ENCODE data around the gene CYB561D2. TPM values are rescaled to one million over a fixed set of nuclear protein-coding genes. Genes with fewer than 3 reads are reported as not detected.

The CYB561D2 gene
- total and polyA plus RNA-seq, 2 experiments from 2014 or later: 10.7 to 23.8 TPM

- peaks cover 10% of the 10 kb centered on the region for H3K36me3 ChIP-seq
- H3K4me3 ChIP-seq: no peak overlapping the region
- no peak for DNase-seq (ENCODE audit: low read depth in 1 of 2, low spot score in 1 of 2)
- H3K9me3 ChIP-seq (ENCODE audit: low read depth): no peaks in the 10 kb centered on the region
- no peaks in the 10 kb centered on the region for H3K27me3 ChIP-seq
- no peak overlapping the region for H3K27ac ChIP-seq
- H3K4me1 ChIP-seq (ENCODE audit: low read depth): peaks cover 28% of the 10 kb centered on the region
- TF ChIP-seq CTCF (IDR thresholded peaks at IDR 0.05; ENCODE audit: low read depth, low read length): no peak
These were observed 3.6 kb downstream of the CYB561D2 start for GRCh38 chr3:50354186-50354764.

- TF ChIP-seq CTCF (IDR thresholded peaks at IDR 0.05; ENCODE audit: low read depth, low read length): no peak
- peaks cover 10% of the 10 kb centered on the region for H3K36me3 ChIP-seq
These were observed 4.2 kb downstream of the CYB561D2 start for GRCh38 chr3:50354850-50355249.

DNA sequence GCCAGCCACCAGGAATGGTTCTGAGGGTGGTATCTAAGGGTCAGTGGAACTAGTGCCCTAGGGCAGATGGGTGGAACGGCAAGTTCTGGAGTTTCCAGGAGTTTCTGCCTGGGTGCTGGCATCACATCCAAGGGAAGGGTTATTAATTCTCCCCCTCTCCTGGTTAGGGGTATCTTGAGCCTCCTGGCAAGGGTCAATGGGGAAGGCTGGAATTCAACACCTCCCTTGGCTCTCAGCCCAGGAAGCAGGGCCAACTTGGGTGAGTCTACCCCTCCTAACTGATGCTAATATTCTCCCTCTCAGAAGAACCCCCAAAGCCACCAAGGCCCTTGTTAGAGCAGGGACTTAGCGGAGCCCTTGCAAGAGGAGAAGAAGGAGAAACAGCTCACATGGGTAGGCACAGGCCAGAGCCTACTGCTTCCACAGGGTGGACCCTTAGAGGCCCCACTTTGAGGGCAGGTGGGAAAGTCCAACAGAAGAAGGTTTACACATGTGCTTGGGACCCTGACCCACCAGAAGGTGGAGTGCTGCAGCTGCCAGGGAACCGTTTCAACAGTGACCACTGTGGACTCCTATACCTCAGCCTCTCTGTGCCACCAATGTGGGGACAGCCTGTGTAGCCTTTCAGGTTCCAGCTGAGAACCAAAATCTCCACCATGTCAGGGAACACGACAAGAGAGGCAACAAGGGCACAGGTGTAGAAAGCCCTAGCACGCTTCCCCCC is 5.3 kb downstream of the CYB561D2 start:
- H3K36me3 ChIP-seq: peaks cover 10% of the 10 kb centered on the region
- no peak overlapping the region for H3K4me3 ChIP-seq
- DNase-seq (ENCODE audit: low read depth in 1 of 2, low spot score in 1 of 2): no peak

More at GRCh38 chr3:50354850-50355249, 4.2 kb downstream of the CYB561D2 start:
- Histone ChIP-seq H3K4me3 (no peak overlapping the region), H3K27me3 (no peaks in the 10 kb centered on the region), H3K27ac (no peak overlapping the region), H3K9me3 (ENCODE audit: low read depth) (no peaks in the 10 kb centered on the region), H3K4me1 (ENCODE audit: low read depth) (peaks cover 28% of the 10 kb centered on the region)
- no peak for DNase-seq (ENCODE audit: low read depth in 1 of 2, low spot score in 1 of 2)

DNA sequence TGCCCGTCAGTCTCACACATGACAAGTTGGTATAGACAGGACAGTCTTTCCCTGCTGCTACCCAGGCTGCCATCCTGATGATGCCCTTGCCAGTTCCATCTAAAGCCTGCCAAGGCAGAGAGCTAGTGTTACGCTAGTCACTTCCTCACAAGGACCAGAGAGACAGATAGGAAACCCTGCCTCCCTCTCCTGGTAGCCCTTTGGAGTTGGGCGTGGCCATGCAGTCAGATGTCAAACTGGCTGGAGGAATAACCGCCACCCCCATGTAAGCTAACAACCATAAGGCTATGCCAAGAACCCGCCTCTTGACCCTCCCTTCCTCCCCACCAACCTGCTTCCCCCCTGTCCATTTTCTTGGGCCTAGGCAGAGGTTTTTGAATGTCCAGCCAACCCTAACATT is 5.9 kb downstream of the CYB561D2 start:
- no peak overlapping the region for H3K27ac ChIP-seq
- no peaks in the 10 kb centered on the region for H3K27me3 ChIP-seq
- no peak for TF ChIP-seq CTCF (IDR thresholded peaks at IDR 0.05; ENCODE audit: low read depth, low read length)
- peak in 1 of 2 donors; percentile 25 for DNase-seq (ENCODE audit: low read depth in 1 of 2, low spot score in 1 of 2)
- peaks cover 10% of the 10 kb centered on the region for H3K36me3 ChIP-seq
- no peaks in the 10 kb centered on the region for H3K9me3 ChIP-seq (ENCODE audit: low read depth)
- peaks cover 21% of the 10 kb centered on the region for H3K4me1 ChIP-seq (ENCODE audit: low read depth)
- H3K4me3 ChIP-seq: no peak overlapping the region

More for the DNA sequence above, 5.3 kb downstream of the CYB561D2 start:
- no peaks in the 10 kb centered on the region for H3K27me3 ChIP-seq
- no peak for TF ChIP-seq CTCF (IDR thresholded peaks at IDR 0.05; ENCODE audit: low read depth, low read length)
- no peaks in the 10 kb centered on the region for H3K9me3 ChIP-seq (ENCODE audit: low read depth)
- H3K27ac ChIP-seq: no peak overlapping the region
- H3K4me1 ChIP-seq (ENCODE audit: low read depth): peaks cover 24% of the 10 kb centered on the region

DNA sequence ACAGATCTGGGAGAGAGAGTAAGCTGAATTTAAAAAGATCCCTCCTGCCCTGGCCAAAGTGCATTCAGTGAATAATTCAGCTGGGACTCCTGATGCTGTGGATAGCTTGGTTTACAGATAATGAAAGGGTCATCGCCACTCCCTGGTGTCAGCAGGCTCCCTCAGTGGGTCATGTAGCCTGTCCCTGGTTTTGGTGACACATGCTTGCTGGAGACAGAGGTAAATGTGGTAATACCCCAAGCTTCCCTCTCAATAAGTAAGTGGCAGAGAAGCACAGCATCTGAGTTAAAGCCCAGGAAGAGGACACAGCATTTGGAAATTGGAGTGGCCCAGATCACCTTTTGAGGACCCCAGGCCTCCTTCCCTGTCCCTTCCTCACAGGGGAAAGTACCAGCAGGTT is 6.8 kb downstream of the CYB561D2 start:
- H3K9me3 ChIP-seq (ENCODE audit: low read depth): no peaks in the 10 kb centered on the region
- no peak for TF ChIP-seq CTCF (IDR thresholded peaks at IDR 0.05; ENCODE audit: low read depth, low read length)
- H3K27ac ChIP-seq: no peak overlapping the region
- DNase-seq (ENCODE audit: low read depth in 1 of 2, low spot score in 1 of 2): no peak
- no peaks in the 10 kb centered on the region for H3K27me3 ChIP-seq
- H3K4me3 ChIP-seq: peak overlapping the region; percentile 17
- H3K36me3 ChIP-seq: peaks cover 10% of the 10 kb centered on the region
- H3K4me1 ChIP-seq (ENCODE audit: low read depth): peaks cover 21% of the 10 kb centered on the region
